Esophagus muscularis mucosa (tissue), 3 donors: ENCODE measurements around the gene MFGE8.

Experiments
- POLR2A ChIP-seq: fragments of 450-650 bp; IDR thresholded peaks from one replicate; pipeline ENCODE4 v1.6.1; 2017; ENCODE audit warnings: antibody characterized with exemption, moderate library complexity, mild to moderate bottlenecking, low read depth
- TF ChIP-seq, protein P1 (sequence below), 3 experiments: fragments of 200-600 bp in 2 of 3; fragments of 450-650 bp in 1 of 3; sonication (generic) in 2 of 3; IDR thresholded peaks; one replicate each; pipeline ENCODE4 v1.5.1; 2017 to 2019; ENCODE audit warnings: antibody characterized with exemption in 3 of 3, mild to moderate bottlenecking in 2 of 3, moderate library complexity in 1 of 3

GRCh38 chr15:88866295-88866881, 46.8 kb downstream of the MFGE8 start:
- no peak for TF ChIP-seq POLR2A
- TF ChIP-seq, protein P1, sequence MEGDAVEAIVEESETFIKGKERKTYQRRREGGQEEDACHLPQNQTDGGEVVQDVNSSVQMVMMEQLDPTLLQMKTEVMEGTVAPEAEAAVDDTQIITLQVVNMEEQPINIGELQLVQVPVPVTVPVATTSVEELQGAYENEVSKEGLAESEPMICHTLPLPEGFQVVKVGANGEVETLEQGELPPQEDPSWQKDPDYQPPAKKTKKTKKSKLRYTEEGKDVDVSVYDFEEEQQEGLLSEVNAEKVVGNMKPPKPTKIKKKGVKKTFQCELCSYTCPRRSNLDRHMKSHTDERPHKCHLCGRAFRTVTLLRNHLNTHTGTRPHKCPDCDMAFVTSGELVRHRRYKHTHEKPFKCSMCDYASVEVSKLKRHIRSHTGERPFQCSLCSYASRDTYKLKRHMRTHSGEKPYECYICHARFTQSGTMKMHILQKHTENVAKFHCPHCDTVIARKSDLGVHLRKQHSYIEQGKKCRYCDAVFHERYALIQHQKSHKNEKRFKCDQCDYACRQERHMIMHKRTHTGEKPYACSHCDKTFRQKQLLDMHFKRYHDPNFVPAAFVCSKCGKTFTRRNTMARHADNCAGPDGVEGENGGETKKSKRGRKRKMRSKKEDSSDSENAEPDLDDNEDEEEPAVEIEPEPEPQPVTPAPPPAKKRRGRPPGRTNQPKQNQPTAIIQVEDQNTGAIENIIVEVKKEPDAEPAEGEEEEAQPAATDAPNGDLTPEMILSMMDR (IDR thresholded peaks at IDR 0.05), result no peak
